DMS114 treated with DMSO at 0.1 percent for 48 hours (cell line): ENCODE data around the gene HMCN1.

Experiments
- DNase-seq: peaks from one replicate; lab custom pipeline; 2025; ENCODE audit not compliant: unreplicated experiment; lab: John Stamatoyannopoulos, UW

The HMCN1 gene

GRCh38 chr1:185733818-185734735, at the start of gene HMCN1:
Gene HMCN1 (plus strand): TSS chr1:185734391. CDS start chr1:185734780, 389 bp downstream.
- peak; percentile 65 for DNase-seq

- DNase-seq: no peak
Measured at GRCh38 chr1:185686821-185687778, 47.1 kb upstream of the HMCN1 start.

GRCh38 chr1:185690527-185690926, 43.7 kb upstream of the HMCN1 start:
- no peak for DNase-seq

- no peak for DNase-seq
Measured at GRCh38 chr1:185693654-185694053, 40.5 kb upstream of the HMCN1 start.

- DNase-seq: no peak
Measured at GRCh38 chr1:185694081-185694480, 40.1 kb upstream of the HMCN1 start.

- DNase-seq: peak; percentile 22
Measured at GRCh38 chr1:185695299-185695698, 38.9 kb upstream of the HMCN1 start.

GRCh38 chr1:185696422-185697150, 37.6 kb upstream of the HMCN1 start:
- no peak for DNase-seq

- no peak for DNase-seq
Measured at GRCh38 chr1:185699874-185700273, 34.3 kb upstream of the HMCN1 start.

- DNase-seq: no peak
Measured at GRCh38 chr1:185701650-185702049, 32.5 kb upstream of the HMCN1 start.

- DNase-seq: no peak
Measured at GRCh38 chr1:185704181-185704580, 30.0 kb upstream of the HMCN1 start.

- DNase-seq: no peak
Measured at GRCh38 chr1:185716095-185716494, 18.1 kb upstream of the HMCN1 start.

GRCh38 chr1:185719021-185719420, 15.2 kb upstream of the HMCN1 start:
- DNase-seq: peak; percentile 23

- peak; percentile 47 for DNase-seq
Measured at GRCh38 chr1:185720633-185721272, 13.4 kb upstream of the HMCN1 start.

GRCh38 chr1:185721553-185721952, 12.6 kb upstream of the HMCN1 start:
- no peak for DNase-seq

- no peak for DNase-seq
Measured at GRCh38 chr1:185722098-185722497, 12.1 kb upstream of the HMCN1 start.

GRCh38 chr1:185727726-185728125, 6.5 kb upstream of the HMCN1 start:
- no peak for DNase-seq

- no peak for DNase-seq
Measured at GRCh38 chr1:185731446-185731845, 2.7 kb upstream of the HMCN1 start.

- no peak for DNase-seq
Measured at GRCh38 chr1:185732951-185733350, 1.2 kb upstream of the HMCN1 start.

- DNase-seq: peak; percentile 41
Measured at GRCh38 chr1:185734929-185735700, 924 bp downstream of the HMCN1 start.

- peak; percentile 41 for DNase-seq
Measured at GRCh38 chr1:185735701-185736064, 1.5 kb downstream of the HMCN1 start.
